ENCODE results near the gene ABHD6.
"Not testable (repeated sequence)": the region's sequence is repeated elsewhere in the genome, so short reads cannot be mapped to it uniquely, and the experiment has no call there.

Gene ABHD6

DNA sequence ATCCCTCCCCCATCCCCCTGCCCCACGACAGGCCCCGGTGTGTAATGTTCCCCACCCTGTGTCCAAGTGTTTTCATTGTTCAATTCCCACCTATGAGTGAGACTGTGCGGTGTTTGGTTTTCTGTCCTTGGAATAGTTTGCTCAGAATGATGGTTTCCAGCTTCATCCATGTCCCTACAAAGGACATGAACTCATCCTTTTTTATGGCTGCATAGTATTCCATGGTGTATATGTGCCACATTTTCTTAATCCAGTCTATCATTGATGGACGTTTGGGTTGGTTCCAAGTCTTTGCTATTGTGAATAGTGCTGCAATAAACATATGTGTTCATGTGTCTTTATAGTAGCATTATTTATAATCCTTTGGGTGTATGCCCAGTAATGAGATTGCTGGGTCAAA lies 5.3 kb downstream of the ABHD6 start:
- not testable (repeated sequence) for DNase-seq (ENCODE audit: low spot score)

DNA sequence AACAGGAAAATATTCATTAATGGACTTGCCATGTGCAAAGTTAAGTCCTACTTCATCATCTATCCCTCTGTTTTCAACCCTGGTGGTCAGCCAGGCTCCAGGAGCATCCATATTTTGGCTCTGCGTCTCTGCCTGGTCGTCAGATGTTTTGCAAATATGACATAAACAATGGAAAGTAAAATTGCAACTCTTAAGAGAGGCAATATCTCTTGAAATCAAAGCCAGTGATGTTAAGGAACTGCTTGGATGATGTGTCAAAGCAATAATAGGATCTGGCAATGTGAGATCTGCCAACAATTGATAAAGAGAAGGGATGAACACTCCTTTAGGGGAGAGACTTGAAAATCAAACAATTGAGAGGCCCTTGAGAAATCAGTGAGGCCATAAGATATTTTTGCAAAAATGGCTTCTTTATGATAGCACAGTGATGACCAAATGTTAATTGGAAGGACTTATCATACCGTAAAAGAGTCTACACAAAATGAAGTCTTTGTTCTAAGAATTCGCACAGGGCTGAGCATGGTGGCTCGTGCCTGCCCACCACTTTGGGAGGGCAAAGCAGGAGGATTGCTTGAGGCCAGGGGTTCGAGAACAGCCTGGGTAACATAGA lies 6.5 kb downstream of the ABHD6 start:
- DNase-seq (ENCODE audit: low spot score): no peak

DNA sequence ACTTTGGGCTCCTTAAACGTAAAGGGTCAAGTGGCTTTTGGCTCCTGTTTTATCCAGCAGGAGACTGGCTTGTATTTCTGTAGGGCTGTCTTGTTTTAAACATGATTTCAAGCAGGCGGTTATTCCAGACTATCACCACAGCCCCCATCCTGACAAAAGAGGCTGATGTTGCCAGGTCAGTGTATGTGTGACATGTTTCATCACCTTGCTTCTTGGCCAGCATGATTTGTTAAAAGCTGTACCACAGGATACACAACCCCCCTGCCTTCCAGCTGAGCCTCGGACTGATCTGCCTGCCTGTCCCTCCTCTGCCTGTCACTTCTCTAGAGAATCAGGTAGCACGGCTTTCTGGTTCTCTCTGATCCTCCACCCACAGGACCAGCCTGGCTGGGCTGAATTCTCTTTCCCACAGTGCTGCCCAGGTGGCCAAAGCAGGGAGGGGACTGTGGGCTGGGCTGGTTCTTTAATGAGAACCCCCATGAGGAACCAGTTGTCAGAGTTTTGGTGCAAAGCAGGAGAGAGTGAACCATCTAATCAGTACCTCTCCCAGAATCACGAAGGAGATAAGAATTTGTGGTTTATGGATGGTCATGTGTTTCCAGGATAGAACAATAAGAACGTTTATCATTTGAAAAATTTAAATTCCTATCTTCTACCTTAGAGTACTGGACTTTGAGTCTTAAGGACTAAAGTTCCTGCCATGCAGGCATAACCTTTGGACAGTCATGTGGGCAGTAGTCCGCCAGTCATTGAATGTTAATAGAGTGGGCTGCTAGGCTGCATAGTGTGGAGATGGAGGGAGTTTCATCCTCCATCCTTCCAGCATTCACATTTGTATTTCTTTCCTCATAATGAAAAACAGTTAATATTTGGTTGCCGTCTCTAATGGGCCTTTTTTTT lies 8.8 kb downstream of the ABHD6 start:
- DNase-seq (ENCODE audit: low spot score): no peak

DNA sequence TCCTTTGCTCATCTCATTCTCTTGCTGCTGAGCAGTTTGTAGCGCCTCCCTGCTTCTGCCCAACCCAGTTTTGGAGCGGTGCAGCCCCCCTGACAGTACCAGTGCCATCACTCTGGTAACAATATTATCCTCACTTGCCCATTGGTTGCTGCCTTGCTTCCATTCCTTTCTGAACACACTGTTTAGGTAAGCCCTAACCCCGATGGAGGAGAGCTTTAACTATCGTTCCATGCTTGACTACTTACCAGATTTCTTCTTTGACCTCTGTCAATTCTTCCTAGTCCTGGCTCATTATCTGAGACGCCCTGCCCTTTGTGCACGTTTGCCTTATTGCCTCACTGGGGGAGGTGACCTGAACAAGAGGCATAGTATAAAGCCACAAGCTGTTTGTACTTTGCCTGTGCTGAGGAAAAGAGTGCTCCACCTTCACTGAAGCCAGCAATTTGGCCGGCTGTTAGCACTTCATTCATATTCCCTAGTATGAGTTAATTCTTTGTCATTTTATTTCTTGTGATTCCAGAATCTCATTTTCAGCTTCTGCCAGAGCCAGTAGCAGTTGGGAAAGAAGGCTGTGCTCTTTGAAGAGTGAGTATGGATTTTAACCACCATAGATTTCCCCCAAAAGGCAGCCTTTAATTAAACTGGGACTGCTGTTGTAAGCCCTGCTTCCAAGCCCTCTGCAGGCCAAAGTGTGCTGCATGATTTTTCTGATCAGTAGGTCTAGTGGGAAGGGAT lies 11.9 kb downstream of the ABHD6 start:
- no peak for DNase-seq (ENCODE audit: low spot score)

DNA sequence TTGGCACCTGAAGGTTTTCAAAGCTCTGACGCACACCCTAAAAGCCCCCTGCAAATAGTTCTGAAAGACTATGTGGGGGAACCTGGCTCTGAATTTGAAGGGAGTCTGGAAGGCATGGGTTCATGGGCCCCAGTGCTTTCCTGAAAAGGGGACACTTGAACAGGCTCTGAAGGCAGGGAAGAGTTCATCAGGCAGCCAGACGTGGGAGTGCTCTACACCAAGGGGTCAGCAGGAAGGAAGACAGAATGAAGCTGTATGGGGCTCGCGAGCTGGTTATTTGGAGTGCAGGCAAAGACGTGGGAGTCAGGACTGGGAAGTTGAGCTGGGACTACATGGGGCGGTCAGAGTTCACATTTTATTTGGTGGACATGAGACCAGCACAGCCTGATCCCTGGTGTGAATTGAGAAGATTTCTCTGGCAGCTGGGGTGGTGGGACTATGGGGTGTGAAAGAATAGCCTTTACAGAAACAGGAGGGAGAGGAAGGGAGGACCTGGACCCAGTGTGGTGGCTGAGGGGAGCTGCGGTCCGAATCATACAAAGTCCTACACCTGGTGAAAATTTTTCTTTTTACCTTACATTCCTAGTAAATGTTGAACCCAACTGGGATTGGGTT lies 12.6 kb downstream of the ABHD6 start:
- DNase-seq (ENCODE audit: low spot score): no peak

DNA sequence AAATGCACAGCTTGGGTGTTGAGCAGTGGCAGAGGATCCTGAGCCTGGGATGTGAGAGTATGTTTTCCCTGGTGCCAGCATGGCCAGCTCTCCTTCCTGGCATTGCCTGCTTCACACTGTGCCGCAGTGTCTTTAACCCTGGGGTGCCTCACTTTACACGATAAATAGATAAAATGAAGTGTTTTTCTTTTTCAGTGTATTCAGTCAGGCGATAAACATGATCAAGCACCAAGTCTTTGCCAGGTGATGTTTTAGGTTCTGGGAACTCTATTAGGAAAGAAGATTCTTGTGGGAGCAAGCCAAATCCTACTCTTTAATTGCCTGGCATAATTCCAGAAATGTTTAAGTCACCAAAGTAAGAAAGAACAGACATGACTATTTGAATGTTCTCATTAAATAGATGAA lies 14.0 kb downstream of the ABHD6 start:
- DNase-seq (ENCODE audit: low spot score): no peak

DNA sequence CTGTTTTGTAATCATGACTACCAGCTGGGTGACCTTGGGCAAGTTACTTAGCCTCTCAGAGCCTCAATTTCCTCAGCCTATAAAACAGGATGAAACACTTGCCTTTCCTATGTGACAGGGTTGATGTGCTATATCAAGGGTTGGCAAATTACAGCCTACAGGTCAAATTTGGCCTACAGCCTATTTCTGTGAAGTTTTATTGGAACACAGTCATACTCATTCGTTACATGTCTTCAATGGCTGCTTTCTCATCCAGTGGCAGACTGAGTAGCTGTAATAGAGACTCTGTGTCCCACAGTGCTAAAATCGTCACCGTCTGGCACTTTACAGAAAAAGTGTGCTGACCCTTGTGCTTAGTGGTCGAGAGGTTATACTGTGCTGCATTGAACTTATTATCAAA lies 16.6 kb downstream of the ABHD6 start:
- DNase-seq (ENCODE audit: low spot score): no peak

DNA sequence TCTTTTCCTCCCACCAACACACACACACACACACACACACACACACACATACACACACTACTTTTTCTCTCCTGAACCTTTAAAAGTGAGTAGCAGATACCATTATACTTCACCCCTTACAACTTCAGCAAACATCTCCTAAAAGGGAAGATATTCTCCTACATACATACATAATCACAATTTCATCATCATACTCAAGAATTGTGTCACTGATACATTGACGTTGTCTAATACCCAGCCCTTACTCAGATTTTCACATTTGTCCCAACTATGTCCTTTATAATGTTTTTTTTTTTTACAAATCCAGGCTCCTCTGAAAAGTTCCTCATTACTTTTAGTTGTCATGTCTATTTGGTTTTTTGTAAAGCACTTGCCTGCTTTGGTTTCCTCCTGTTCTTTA lies 18.5 kb downstream of the ABHD6 start:
- DNase-seq (ENCODE audit: low spot score): no peak

DNA sequence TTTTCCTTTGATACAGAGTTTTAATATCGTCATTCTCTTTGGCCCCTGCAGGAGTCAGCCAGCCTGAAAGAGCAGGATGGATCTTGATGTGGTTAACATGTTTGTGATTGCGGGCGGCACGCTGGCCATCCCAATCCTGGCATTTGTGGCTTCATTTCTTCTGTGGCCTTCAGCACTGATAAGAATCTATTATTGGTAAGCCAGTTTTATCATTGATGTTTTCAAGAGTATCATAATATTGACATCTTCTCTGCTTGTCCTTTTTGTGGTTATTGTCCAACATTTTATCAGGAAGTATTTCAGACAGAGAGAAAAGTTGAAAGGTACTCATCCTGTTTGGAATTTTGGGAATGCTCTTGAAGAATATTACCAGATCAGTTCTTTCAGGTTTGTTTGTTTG lies 18.9 kb downstream of the ABHD6 start:
- no peak for DNase-seq (ENCODE audit: low spot score)

DNA sequence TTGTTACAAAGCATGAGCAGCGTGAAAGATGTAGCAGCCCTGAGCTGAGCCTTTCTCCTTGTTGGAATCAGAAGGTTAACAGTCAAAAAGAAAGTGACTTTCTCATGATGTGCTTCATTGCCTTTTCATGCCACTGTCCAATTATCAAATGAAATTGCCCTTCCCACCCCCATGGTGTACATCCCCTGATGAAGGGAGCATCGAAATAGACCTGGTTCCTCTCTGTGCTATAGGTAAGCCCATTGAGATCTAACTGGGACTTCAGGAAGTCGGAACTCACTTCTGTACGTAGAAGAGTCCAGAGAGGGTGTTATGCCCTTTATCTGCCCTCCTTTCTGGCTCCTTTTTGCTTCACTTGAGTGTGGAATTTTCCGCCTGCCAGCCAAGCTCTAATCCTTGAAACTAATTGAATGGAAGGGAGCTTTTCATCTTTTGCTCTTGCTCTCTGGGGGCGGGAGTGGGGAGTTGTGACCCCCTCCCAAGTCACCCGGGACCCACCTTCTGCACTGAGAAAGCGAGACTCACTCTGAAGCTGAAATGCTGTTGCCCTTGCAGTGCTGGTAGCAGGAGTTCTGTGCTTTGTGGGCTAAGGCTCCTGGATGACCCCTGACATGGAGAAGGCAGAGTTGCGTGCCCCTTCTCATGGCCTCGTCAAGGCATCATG lies 20.9 kb downstream of the ABHD6 start:
- DNase-seq (ENCODE audit: low spot score): no peak

DNA sequence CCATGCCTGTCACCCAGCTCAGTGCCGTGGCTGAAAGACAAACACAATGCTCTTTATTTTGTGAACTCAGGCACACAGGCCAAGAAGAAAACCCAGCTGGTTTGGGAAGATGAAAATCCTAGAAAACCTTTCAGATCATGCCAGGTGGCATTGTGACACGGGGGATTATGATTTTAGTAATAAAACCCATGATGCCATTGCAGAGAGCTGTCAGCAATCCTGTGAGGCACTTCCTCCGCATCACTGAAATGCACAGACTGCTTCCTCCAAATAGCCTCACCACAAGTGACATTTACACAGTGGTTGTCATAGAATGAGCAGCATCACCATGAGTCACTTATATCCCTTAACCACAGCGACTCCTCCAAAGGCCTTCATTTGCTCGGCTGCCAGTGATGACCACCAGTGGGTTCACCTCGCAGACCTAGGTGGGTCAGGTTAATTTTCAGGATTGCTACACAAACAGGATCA lies 22.7 kb downstream of the ABHD6 start:
- DNase-seq (ENCODE audit: low spot score): no peak

DNA sequence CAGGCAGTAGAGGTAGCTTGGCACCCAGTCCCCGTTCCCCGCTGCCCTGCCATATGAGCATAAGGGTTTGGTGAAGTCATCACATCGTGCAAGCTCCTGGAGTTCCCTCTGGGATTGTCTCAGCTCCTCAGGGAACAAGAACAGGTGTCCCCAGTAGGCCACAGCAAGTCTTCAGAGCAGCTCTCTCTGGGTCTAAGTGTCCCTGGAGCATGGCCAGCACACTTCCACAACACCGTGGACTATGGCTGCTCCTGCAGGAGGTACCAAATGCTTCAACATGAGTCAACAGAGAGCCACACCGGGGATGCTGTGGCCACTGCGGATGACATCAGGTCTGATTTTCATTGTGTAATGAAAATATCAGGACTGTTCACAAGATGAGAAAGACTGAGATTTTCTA lies 23.1 kb downstream of the ABHD6 start:
- no peak for DNase-seq (ENCODE audit: low spot score)

DNA sequence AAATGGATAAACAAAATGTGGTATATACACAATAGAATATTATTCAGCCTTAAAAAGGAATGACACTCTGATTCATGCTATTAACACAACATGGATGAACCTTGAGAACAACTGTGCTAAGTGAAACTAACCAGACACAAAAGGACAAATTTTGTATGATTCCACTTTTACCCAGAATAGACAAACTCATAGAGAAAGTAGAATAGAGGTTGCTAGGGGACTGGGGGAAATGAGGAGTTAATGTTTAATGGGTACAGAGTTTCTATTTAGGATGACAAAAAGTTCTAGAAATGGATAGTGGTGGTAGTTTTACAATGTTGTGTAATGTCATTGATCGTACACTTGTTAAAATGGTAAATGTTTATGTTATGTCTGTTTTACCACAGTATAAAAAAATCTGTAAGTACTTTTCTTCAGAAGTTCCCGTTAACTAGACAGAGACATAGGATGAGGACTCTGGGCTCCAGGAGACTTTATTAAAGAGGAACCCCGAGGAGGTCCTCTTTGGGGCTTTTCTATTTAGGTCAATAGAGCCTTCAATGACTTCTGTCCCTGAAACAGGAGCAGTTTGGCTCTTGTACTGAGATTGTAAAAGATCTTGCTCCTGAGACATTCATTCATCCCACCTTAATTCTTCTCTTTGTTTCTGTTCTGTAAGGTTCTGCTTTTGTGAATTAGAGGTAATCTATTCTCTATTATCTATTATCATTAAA lies 24.5 kb downstream of the ABHD6 start:
- no peak for DNase-seq (ENCODE audit: low spot score)

DNA sequence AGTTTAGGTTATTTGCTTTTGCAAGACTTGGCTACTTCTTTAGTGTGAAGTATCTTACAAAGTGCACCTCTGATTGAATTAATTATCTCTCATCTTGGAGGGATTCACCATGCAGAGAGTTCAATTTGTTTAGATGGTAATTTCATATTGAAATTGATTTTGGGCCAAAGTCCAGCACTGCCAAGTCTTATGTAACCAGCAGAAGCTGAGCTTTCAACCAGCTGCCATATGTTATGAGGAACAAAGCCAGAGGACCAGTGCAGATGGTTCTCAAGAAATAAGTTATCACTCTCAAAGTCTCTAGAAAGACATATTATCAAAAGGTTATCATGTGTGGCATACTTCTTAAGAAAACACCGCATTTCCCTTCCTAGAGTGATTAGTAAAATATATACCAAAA lies 29.0 kb downstream of the ABHD6 start:
- no peak for DNase-seq (ENCODE audit: low spot score)

DNA sequence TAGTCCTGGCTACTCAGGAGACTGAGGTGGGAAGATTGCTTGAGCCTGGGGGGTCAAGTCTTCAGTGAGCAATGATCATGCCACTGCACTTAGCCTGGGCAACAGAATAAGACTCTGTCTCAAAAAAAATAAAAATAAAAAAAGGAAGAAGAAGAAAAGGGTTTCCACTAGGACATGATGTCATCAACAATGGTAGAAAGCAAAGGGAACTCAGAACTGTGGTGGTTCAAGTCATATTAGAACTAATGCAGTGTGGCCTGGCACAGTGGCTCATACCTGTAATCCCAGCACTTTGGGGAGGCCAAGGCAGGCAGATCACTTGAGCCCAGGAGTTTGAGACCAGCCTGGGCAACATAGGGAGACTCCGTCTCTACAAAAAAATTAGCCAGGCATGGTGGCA lies 30.0 kb downstream of the ABHD6 start:
- not testable (repeated sequence) for DNase-seq (ENCODE audit: low spot score)

DNA sequence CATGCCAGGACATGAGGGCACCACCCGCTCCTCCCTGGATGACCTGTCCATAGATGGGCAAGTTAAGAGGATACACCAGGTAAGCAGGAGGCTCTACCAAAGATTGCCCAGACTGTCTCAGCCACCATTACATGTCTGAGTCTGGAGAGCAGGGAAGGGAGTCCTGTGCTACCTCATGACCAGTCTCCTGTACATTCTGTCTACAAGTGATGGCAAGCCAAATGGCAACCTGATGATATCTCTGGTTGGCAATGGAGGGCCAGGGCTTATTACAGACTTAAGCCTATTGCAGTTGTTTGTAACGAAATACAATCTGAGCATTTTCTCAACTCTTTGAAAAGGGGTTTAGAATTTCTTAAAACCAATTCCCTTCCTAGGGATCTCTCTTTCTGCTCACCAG lies 31.8 kb downstream of the ABHD6 start:
- DNase-seq (ENCODE audit: low spot score): no peak

DNA sequence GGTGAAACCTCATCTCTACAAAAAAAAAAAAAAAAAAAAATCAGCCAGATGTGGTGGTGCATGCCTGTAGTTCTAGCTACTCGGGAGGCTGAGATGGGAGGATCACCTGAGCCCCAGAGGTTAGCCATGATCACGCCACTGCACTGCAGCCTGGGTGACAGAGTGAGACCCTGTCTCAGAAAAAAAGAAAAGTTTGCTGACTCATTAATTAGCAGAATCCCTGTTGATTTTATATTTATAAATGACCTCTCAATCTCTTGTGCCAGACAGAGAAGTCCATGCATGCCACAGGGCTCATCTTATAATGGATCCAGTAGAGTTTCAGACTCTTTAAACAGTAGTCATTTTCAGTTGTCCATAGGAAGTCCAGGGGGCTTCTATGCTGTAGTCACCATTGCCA lies 32.9 kb downstream of the ABHD6 start:
- no peak for DNase-seq (ENCODE audit: low spot score)

DNA sequence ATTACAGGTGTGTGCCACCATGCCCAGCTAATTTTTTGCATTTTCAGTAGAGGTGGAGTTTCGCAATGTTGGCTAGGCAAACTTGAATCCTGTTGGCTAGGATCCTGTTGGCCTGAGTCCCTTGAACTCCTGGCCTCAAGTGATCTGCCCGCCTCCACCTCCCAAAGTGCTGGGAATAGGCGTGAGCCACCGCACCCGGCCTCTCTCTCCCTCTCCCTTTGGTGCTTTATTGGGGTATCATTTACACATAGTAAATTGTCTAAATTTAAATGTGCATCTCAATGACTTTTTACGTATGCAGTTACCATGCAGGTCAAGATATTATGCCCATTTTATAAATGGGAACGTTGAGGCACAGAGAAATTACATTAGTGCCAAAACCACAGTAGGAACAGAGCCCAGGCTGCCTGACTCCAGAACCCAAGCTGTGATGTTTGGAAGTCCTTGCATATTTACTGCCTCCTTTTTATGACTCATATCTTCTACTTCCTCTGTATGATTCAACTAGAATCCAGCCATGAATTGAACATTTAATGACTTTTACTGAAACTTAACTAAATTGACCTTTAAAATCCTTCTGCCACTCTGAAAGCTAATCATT lies 34.4 kb downstream of the ABHD6 start:
- no peak for DNase-seq (ENCODE audit: low spot score)

DNA sequence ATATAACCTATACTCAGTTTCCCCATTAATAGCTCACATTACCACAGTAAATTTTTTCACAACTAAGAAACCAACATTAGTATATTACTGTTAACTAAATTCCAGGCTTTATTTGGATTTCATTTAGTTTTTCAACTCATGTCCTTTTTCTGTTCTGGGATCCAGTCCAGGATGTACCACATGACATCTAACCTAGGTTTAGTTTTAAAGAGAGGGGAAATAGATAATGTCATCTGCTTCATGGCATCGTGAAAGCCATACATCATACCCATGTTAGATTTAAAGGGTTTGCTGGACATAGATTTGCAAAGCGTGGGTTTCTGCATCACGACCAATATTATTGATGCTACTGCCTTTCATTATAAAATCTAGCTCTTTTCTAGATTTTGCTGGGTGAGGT lies 35.3 kb downstream of the ABHD6 start:
- no peak for DNase-seq (ENCODE audit: low spot score)

DNA sequence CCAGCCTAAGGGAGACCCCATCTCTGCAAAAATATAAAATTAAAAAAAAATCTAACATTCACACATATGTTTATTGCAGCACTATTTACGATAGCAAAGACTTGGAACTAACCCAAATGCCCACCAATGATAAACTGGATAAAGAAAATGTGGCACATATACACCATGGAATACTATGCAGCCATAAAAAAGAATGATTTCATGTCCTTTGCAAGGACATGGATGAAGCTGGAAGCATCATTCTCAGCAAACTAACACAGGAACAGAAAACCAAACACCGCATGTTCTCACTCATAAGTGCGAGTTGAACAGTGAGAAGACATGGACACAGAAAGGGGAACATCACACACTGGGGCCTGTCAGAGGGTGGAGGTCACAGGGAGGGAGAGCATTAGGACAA lies 35.8 kb downstream of the ABHD6 start:
- not testable (repeated sequence) for DNase-seq (ENCODE audit: low spot score)

Measured in HuH-7.5 (cell line).